Fibroblast of skin of left biceps (primary cell): ENCODE results near the gene TNNI2.
"Not testable (repeated sequence)": the region's sequence is repeated elsewhere in the genome, so short reads cannot be mapped to it uniquely, and the experiment has no call there.

Experiments used
- DNase-seq, 2 experiments: peaks; one replicate each; pipeline ENCODE4 v3.0.0-alpha.2; 2013; ENCODE audit warnings: low read depth in 2 of 2

Gene TNNI2

DNA sequence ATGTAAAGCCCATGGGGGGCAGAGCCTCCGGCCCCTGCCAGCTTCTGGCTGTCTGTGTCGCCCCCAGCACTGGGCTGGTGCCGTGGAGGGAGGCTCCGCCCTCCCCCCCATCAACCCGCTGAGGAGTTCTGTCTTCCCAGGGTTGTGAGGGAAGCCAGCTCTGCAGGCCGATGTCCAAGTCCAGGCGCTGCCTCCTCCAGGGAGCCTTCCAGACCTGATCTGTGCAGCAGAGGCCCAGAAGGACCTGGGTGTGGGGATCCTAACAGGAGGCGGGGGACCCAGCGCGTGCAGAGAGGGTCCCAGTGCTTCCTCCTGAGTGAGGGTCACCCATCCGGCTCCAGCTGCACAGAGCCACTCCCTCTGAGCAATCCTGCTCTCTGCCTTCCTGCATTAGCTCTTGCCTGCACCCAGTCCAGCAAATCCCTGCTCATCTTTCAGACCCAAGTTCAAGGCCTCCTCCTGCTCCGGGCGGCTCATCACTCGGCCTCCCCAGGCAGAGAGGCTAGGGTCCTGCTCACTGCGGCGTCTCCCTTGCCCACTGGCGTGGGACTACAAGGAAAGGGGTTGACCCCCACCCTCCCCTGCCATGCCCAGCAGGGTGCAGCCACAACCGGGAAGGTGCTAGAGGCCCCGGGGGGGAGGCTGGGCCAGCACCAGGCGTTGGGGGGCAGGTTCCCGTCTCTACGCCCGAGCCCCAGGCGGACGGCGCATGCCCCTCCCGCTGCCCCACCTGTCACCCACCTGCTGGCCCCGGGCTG is 36.5 kb downstream of the TNNI2 start:
- no peak for DNase-seq

DNA sequence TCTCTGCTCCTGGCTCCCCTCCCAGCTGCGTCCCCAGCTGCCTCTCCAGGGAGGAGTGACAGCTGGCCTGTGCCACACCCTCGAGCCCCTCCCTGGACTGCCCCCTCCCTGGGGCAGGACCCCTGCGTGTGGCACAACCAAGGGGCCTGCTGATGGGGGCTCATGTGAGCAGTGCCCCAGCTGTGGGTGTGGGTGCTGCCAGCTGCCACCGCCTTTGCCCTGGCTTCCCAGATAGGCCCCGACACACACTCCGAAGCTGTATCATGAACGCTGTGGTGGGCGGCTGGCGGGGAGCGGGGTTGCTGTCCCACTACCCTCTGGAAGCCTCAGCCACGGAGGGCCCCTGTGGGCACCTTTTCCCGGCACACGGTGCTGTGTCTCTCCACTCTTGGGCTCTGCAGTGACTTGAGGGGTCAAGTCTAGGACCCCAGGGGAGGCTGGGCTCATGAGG is 37.1 kb downstream of the TNNI2 start:
- not testable (repeated sequence) for DNase-seq

DNA sequence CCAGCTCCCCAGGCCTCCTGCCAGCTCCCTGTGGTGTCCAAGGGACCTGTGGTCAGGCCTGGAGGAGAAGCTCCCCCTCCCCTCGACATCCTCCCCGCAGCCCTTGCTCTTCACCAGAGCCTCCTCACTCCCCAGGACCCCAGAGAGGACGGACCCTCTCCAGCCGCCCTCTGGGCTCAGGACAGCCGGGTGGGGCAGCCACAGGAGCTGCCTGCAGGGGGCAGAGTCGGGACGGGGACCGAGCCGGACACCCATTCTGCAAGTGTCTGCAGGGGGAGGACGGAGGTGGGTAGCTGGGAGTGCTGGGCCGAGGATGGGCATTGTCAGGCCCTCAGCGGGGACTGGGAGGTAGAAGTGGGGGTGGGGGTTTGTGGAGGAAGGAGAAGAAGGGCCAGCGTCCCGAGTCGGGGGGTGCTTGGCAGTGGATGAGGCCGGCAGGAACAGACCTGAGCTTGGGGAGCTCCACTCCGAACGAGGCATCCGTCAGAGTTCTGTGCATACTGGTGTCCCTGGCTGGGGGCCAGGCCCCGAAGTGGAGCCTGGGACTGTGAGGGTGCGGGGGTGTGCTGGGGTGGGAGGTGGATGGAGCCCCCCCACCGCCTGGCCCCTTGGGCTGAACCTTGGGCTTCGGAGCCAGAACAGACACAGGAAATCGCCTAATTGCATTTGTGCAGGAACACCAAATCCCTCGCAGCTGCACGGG is 37.7 kb downstream of the TNNI2 start:
- DNase-seq: no peak

GRCh38 chr11:1877211-1878136 is 38.7 kb downstream of the TNNI2 start:
- no peak for DNase-seq

DNA sequence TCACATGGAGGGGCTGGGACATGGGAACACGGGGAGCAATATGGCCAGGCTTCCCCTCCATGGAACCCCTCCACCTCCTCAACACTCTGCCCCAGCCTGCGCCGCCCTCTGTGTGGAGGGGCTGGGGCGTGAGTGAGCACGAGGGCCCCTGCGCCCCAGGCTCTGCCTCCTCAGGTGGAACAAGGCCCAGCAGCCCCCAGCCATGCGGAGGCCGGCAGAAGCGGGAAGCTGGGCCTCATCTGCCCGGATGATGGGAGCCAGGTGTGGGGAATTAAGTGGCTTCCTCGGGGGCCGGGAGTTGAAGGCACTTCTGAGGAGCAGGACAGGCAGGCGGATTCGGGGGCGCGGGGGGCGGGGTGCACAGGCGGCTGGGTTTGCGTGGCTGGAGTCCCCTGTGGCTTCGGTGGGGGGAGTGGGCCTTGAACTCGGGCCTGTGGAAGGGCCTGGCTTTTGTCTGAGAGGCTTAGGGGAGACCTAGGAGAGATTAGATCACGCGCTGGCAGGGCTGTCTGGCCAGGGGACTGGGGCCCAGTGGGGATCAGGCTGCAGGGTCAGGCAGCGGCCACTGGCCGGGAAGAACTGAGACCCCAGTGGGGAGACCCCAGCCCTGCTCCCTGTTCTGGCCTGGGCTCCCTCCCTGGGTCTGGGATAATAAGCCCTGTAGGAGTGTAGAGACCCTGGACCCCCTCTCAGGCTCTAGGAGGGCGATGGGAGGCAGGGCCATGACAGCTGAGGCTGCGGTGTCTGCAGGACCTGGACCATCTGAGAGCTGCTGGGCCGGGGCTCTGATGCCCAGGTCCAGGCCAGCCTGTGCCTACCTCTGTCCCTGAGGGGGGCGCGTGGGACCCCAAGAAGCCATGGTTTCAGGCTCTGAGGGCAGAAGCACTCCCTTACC is 39.6 kb downstream of the TNNI2 start:
- DNase-seq: no peak

DNA sequence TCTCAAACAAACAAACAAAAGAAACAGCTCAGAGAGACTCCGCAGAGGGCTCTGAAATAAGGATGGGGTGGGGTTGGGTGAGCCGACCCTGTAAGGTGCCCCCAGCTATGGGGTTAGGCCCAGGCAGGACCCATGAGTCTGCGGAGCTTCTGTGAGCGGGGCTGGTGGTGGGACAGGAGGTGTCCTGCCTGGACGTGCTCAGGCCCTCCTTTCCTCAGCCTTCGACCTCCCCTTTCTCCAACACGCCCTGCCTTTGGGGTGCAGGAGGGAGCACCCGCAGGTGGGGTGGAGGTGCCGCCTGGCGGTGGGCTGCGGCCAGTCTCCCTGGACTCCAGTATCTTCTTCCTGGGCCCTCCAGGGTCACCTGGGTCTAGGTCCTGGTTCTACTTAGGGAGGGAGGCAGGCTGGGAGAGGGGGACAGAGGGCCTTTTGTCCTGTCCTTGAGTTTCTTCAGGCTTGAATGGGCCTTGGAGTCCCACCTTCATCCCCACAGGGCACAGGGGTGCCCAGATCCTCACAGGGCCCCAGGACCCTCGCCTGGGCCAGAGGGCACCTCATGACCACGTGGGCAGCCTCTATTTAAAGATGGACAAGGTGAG is 40.7 kb downstream of the TNNI2 start:
- DNase-seq: no peak

- DNase-seq: no peak
These were observed 41.4 kb downstream of the TNNI2 start for GRCh38 chr11:1879941-1880720.

DNA sequence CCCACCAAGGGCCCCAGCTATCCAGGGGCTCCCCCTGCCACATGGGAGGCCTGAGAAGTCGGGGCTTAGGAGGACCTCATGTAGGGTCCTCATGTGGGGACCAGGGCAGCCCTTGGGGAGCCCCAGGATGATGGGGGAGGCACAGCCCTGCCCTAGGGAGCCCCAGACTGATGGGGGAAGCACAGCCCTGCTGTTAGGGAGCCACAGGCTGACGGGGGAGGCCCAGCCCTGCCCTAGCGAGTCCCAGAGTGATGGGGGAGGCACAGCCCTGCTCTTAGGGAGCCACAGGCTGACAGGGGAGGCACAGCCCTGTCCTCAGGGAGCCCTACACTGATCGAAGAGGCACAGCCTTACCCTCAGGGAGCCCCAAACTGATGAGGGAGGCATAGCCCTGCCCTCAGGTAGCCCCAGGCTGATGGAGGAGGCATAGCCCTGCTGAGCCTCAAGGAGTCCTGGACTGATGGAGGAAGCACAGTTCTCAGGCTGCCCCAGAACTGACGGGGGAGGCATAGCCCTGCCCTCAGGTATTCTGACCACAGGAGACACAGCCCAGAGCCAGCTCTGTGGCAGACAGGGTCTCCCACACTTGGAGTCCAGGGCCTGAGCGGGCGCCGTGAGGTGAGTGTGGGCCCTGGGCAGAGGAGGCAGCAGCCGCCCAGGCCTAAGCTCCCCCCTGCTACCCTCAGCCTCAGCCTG is 42.1 kb downstream of the TNNI2 start:
- DNase-seq: no peak

DNA sequence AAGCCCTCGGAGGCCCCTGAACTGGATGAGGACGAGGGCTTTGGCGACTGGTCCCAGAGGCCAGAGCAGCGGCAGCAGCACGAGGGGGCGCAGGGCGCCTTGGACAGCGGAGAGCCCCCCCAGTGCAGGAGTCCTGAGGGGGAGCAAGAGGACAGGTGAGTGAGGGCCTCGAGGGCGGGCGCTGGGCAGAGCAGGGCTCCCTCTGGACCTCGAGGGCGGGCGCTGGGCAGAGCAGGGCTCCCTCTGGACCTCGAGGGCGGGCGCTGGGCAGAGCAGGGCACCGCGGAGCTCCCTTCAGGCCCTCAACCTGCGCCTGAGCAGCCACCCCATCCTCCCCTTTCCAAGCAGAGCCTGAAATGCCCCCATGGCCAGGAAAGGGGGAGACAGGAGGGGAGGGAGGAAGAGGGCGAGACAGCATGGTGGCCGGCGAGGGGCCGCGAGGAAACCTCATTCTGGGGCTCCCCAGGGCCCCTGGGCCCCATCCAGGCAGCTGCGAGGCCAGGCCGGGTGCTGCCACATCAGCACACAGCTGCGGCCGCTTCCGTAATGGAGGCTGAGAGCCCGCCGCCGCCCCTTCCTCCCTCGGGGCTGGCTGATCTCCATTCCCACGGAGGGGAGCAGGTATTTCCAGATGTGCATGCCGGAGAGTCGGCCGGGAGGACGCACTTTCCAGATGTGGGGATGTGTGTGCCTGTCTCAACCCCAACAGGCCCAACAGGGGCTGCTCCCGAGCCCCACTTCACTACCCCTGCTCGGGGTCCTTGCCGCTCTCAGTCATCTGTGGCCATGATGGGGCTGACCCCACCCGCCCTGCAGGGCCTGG is 42.9 kb downstream of the TNNI2 start:
- no peak for DNase-seq

DNA sequence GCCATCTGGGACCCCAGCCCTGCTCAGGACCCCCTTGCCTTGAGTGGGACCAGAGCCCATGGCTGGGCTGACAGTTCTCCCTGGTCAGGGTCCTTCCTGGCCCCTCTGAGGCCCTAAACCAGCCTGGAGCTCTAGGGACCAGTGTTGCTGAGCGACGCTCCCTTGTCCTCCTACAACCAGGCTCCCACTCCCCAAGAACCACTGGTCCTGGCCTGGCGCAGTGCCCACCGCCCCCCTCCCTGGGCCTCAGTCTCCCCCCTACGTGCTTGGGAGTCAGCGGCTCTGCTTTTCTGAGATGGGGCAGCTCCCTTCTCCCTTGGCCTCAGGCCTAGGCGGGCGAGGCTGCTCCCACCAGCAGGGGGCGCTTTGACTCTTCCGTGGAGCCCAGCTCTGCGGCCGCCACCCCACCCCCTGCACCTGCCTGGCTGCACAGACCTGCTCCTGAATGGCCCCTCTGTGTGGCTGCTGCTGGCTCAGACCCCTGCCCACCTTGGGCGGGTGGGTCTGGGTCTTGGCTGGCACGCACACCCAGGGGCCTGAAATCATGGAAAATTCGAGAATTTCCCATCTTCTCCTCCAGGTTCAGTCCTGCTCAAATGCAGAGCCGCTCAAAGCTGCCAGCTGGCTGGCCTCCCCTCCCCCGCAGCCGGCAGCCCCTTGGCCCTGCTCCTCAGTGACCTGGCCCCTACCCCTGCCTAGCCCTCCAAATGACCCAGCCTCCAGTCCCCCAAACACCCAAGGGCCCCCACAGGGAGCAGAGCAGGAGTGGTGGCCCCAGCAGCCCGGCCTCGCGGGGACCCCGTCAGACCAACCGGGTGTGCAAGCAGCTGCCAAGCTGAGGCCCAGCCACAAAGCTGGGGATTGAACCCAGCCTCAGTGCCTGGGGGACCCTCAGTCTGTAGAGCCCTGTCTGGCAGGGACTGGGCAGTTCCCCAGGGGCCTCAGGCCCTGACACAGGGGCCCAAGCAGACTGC is 43.8 kb downstream of the TNNI2 start:
- peak in 1 of 2 experiments; percentile 41 for DNase-seq

- no peak for DNase-seq
These were observed 44.8 kb downstream of the TNNI2 start for GRCh38 chr11:1883346-1884302.

GRCh38 chr11:1884303-1884700 is 45.5 kb downstream of the TNNI2 start:
- no peak for DNase-seq

GRCh38 chr11:1886551-1886950 is 47.8 kb downstream of the TNNI2 start:
- DNase-seq: not testable (repeated sequence)

- no peak for DNase-seq
These were observed 48.9 kb downstream of the TNNI2 start for GRCh38 chr11:1887451-1888346.

GRCh38 chr11:1888347-1888753 is 49.6 kb downstream of the TNNI2 start:
- DNase-seq: no peak
